HG02885 (cell line): Measurements from ENCODE around the gene CDHR2.
A peak's percentile ranks its signal among the peaks of the same experiment; 100 is the strongest.

ENCODE experiments used
- ATAC-seq: cut with Tn5 transposase; IDR thresholded peaks from one replicate; pipeline ENCODE4 v1.9.1; 2021; ENCODE audit warnings: mild to moderate bottlenecking; ENCODE audit not compliant: unreplicated experiment, poor library complexity

The CDHR2 gene

GRCh38 chr5:176527246-176528222 lies 21.6 kb upstream of the CDHR2 start:
- no peak for ATAC-seq

- ATAC-seq: no peak
Observed at GRCh38 chr5:176528301-176528700, 20.8 kb upstream of the CDHR2 start.

GRCh38 chr5:176528761-176529115 lies 20.4 kb upstream of the CDHR2 start:
- ATAC-seq: no peak

- ATAC-seq: no peak
Observed at GRCh38 chr5:176529116-176529740, 19.9 kb upstream of the CDHR2 start.

GRCh38 chr5:176529741-176530141 lies 19.4 kb upstream of the CDHR2 start:
- ATAC-seq: no peak

GRCh38 chr5:176530393-176530982 lies 18.7 kb upstream of the CDHR2 start:
- no peak for ATAC-seq

- no peak for ATAC-seq
Observed at GRCh38 chr5:176530983-176531901, 17.9 kb upstream of the CDHR2 start.

- no peak for ATAC-seq
Observed at GRCh38 chr5:176531902-176532493, 17.1 kb upstream of the CDHR2 start.

- no peak for ATAC-seq
Observed at GRCh38 chr5:176532795-176533194, 16.3 kb upstream of the CDHR2 start.

GRCh38 chr5:176533390-176533789 lies 15.8 kb upstream of the CDHR2 start:
- ATAC-seq: no peak

- no peak for ATAC-seq
Observed at GRCh38 chr5:176533894-176534611, 15.1 kb upstream of the CDHR2 start.

- no peak for ATAC-seq
Observed at GRCh38 chr5:176534640-176535039, 14.5 kb upstream of the CDHR2 start.

- ATAC-seq: no peak
Observed at GRCh38 chr5:176535101-176535663, 14.0 kb upstream of the CDHR2 start.

GRCh38 chr5:176535664-176536131 lies 13.4 kb upstream of the CDHR2 start:
- ATAC-seq: no peak

- peak; percentile 22 for ATAC-seq
Observed at GRCh38 chr5:176536132-176536901, 12.8 kb upstream of the CDHR2 start.

- ATAC-seq: peak; percentile 63
Observed at GRCh38 chr5:176536902-176537553, 12.1 kb upstream of the CDHR2 start, which contains the start of gene RNF44. Gene RNF44, minus strand, starts transcription at chr5:176537402. Its CDS starts 4,930 bp downstream, at chr5:176532472.

GRCh38 chr5:176537554-176538229 lies 11.4 kb upstream of the CDHR2 start:
- ATAC-seq: peak; percentile 75
